H1 (cell line): Measurements from ENCODE around the gene LYPD6B. TPM values are rescaled to one million over a fixed set of nuclear protein-coding genes. Genes with fewer than 3 reads are reported as not detected.

Source experiments
- BRCA1 ChIP-seq: IDR thresholded peaks from 2 replicates; pipeline ENCODE4 v1.6.1; 2012; ENCODE audit warnings: low read depth, low read length, improper control_type of control experiment
- PHF8 ChIP-seq: fragments of 200-600 bp; sonication (generic); conservative IDR thresholded peaks from 2 replicates; pipeline ENCODE4 v1.7.1; 2012; ENCODE audit warnings: low read depth, mild to moderate bottlenecking, inconsistent platforms, low read length, moderate library complexity
- polyA plus RNA-seq, 7 experiments: library from polyadenylated mRNA; depleted of rRNA in 3 of 7; stranded (reverse) in 5 of 7; unstranded in 2 of 7; fragments of >200 nt in 5 of 7; fragments of 200-250 nt in 2 of 7; gene quantifications; 1 replicate in 5 of 7; 2 replicates in 1 of 7; 4 replicates in 1 of 7; pipeline versions ENCODE4 v1.2.1 to v1.2.3, GENCODE V29; 2011 to 2013; ENCODE audit warnings: missing spikeins in 2 of 7, mixed read lengths in 2 of 7
- total RNA-seq: library from RNA; stranded (reverse); fragmentation: NEBNext Ultra II Directional; extraction: Animal tissue kit (Norgen Biotek cat#: 25700); gene quantifications from 2 replicates; pipeline ENCODE4 v1.2.1, GENCODE V29; 2021

The LYPD6B gene
- total and polyA plus RNA-seq, 2 of the 8 experiments (the other 6 are each of a cell fraction or from before 2014, with no cell fraction given) = 2.2 to 3.5 TPM

DNA sequence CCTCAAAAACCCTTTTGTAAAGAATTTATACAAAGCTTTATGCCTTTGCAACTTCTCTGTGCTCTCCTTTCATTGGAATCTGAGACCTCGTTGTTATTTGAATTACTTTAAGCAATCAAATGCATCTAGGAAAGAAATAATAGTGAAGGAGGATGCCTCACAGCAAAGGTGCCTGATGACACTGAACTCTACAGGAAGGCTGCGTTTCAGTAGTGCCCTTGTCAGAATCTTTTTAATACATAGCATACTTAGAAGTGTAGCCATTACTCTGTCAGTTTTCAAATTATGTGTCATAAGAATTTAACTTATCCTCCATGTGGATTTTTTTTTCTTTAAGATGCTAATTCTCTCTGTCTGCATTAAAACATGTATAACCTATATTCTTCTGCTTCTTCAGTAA, 9.6 kb upstream of the LYPD6B start (continued):
- TF ChIP-seq BRCA1 = no peak
- no peak for TF ChIP-seq PHF8
